Skeletal muscle cell (primary cell): ENCODE measurements around the gene AIMP1.
"Not testable (repeated sequence)": the region's sequence is repeated elsewhere in the genome, so short reads cannot be mapped to it uniquely, and the experiment has no call there.

Experiments used
- DNase-seq: peaks from one replicate; pipeline ENCODE4 v3.0.0-alpha.2; 2010; ENCODE audit warnings: low read depth
- H3K4me3 ChIP-seq: 2 replicates; pipeline ENCODE4 v1.5.1; 2011; ENCODE audit warnings: low read depth, mild to moderate bottlenecking, control low read depth, low read length, moderate library complexity

Gene AIMP1

GRCh38 chr4:106384878-106385277 is 68.5 kb downstream of the AIMP1 start:
- no peak for DNase-seq
- H3K4me3 ChIP-seq: no peak overlapping the region

GRCh38 chr4:106385853-106386393 is 69.6 kb downstream of the AIMP1 start:
- DNase-seq: no peak
- H3K4me3 ChIP-seq: no peak overlapping the region

GRCh38 chr4:106395582-106395981 is 79.2 kb downstream of the AIMP1 start:
- H3K4me3 ChIP-seq: no peak overlapping the region
- no peak for DNase-seq

GRCh38 chr4:106398898-106399297 is 82.5 kb downstream of the AIMP1 start:
- not testable (repeated sequence) for DNase-seq

More at GRCh38 chr4:106398898-106399297, 82.5 kb downstream of the AIMP1 start:
- H3K4me3 ChIP-seq: not testable (repeated sequence)
